Measurements from ENCODE around the gene AFMID. TPM values are rescaled to one million over a fixed set of nuclear protein-coding genes. Genes with fewer than 3 reads are reported as not detected.

The AFMID gene
- total and polyA plus RNA-seq, 2 of the 8 experiments (the other 6 are each of a cell fraction or from before 2014, with no cell fraction given), result 49.0 to 53.0 TPM

DNA sequence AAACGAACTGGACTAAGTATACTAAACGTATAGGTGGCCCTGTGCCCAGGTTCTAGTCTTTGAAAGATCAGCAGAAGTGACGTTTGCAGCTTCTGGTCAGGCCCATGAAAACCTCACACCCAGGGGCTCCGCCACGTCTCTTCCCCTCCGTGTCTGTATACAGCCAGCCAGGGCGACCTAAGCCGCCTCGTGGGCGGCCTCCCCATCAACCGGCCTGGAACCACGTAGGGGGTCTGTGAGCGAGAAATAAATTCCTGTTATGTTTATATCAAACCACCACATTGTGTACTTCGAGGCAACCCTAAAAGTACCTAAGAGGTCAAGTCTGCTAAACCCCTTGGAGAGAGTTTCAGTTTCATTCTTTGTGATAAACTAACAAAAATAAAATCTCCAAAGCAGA is 7.1 kb upstream of the AFMID start:
- H3K23me2 ChIP-seq (ENCODE audit: low read depth, low read length), result no peaks in the 10 kb centered on the region
- H3K56ac ChIP-seq (replicated peaks; ENCODE audit: insufficient read length, low read depth, low read length), result no peak overlapping the region
- peaks cover 0 to 8% (median 2%) of the 10 kb centered on the region in 4 experiments; a peak in 6 of 7 replicates for H3K4me1 ChIP-seq (replicated peaks in 1 of 4; ENCODE audit: control insufficient read depth in 3 of 4, insufficient read depth in 4 of 4, low read length in 3 of 4)
- H4K5ac ChIP-seq (ENCODE audit: insufficient read length, low read depth, low read length), result no peak overlapping the region
- peaks cover 31 to 78% (median 54%) of the 10 kb centered on the region in 4 experiments for H3K36me3 ChIP-seq (ENCODE audit: control insufficient read depth in 2 of 4, insufficient read depth in 4 of 4, low read length in 3 of 4)
- no peak overlapping the region for H2BK5ac ChIP-seq (ENCODE audit: low read depth, low read length)
- FAIRE-seq, result no peak
- POLR2A ChIA-PET (ENCODE audit: partially characterized antibody), result interaction anchor here (0.8 to 1.9 kb wide), 3 partner anchors 10 to 53 kb away, joined by 3 to 8 read pairs (median 4); no protein-coding TSS in a partner anchor
- WGBS, 2 experiments (ENCODE audit: extremely low coverage in 1 of 2, insufficient coverage in 1 of 2, insufficient read length in 1 of 2, insufficient replicate concordance in 2 of 2, low coverage in 1 of 2, low lambda C conversion rate in 2 of 2, missing lambda C conversion rate in 1 of 2), result 92% methylated on average over 14 of the region's 14 CpGs; no CpG with 5 or more reads in 1 of the 2 experiments
- no peak overlapping the region for H2BK12ac ChIP-seq (ENCODE audit: low read depth, low read length)
- no peak overlapping the region for H3K4me3 ChIP-seq (ENCODE audit: extremely low read depth in 1 of 4, insufficient read depth in 2 of 4, low read depth in 3 of 4, low read length in 4 of 4)
- H3K4ac ChIP-seq (replicated peaks; ENCODE audit: insufficient read length, low read depth, low read length), result no peak overlapping the region
- no peak overlapping the region for H2BK20ac ChIP-seq (ENCODE audit: low read length)
- H3K4me2 ChIP-seq (ENCODE audit: insufficient read depth in 1 of 2, low read depth in 2 of 2, low read length in 2 of 2), result no peak overlapping the region
- H3K18ac ChIP-seq (ENCODE audit: extremely low read depth, low read length), result no peak overlapping the region
- no peak for DNase-seq (ENCODE audit: low read depth in 1 of 2, low spot score in 2 of 2)
- no peak overlapping the region for H2BK120ac ChIP-seq (replicated peaks; ENCODE audit: low read depth, low read length)
- H3K14ac ChIP-seq (ENCODE audit: insufficient read length), result no peak overlapping the region
- H2BK15ac ChIP-seq (ENCODE audit: low read length), result no peak overlapping the region
- H3K9me3 ChIP-seq (ENCODE audit: insufficient read depth in 2 of 2, low read depth in 1 of 2, low read length in 1 of 2), result no peaks in the 10 kb centered on the region
- H2AK5ac ChIP-seq (ENCODE audit: low read depth, low read length), result no peak overlapping the region
- no peaks in the 10 kb centered on the region; a peak in 1 of 7 replicates for H3K27me3 ChIP-seq (replicated peaks in 1 of 4; ENCODE audit: control insufficient read depth in 3 of 4, extremely low read depth in 1 of 4, insufficient read depth in 3 of 4, low read length in 3 of 4)
- no peak overlapping the region for H3K9ac ChIP-seq (replicated peaks in 1 of 4; ENCODE audit: extremely low read depth in 1 of 4, low read depth in 3 of 4, low read length in 3 of 4)
- H4K20me1 ChIP-seq (replicated peaks in 1 of 2; ENCODE audit: control insufficient read depth in 1 of 2, insufficient read depth in 2 of 2, low read length in 2 of 2), result peaks cover 10 to 16% of the 10 kb centered on the region in 2 experiments
- CTCF ChIA-PET (ENCODE audit: partially characterized antibody), result interaction anchor here (1.3 to 10.0 kb wide), 2 partner anchors 39 to 43 kb away, joined by 3 to 87 read pairs; no protein-coding TSS in a partner anchor
- H3K79me1 ChIP-seq (ENCODE audit: low read depth, low read length), result peaks cover 8% of the 10 kb centered on the region
- peaks cover 0 to 10% of the 10 kb centered on the region in 2 experiments; a peak in 2 of 4 replicates for H3K79me2 ChIP-seq (ENCODE audit: control insufficient read depth in 1 of 2, insufficient read depth in 2 of 2, low read length in 2 of 2)
- no peak overlapping the region for H4K91ac ChIP-seq (replicated peaks; ENCODE audit: insufficient read length, low read length)
- H3K23ac ChIP-seq (ENCODE audit: insufficient read length), result no peak overlapping the region
- H4K8ac ChIP-seq (ENCODE audit: extremely low read depth, insufficient read depth, low read length), result no peak overlapping the region
- H3K27ac ChIP-seq (ENCODE audit: low read depth, low read length), result no peak overlapping the region
- no peak overlapping the region for H2AFZ ChIP-seq (ENCODE audit: low read length)
- TF ChIP-seq, protein P1, sequence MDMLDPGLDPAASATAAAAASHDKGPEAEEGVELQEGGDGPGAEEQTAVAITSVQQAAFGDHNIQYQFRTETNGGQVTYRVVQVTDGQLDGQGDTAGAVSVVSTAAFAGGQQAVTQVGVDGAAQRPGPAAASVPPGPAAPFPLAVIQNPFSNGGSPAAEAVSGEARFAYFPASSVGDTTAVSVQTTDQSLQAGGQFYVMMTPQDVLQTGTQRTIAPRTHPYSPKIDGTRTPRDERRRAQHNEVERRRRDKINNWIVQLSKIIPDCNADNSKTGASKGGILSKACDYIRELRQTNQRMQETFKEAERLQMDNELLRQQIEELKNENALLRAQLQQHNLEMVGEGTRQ (IDR thresholded peaks at IDR 0.05; ENCODE audit: low read length), result no peak
- no peak for TF ChIP-seq BCL11A (IDR thresholded peaks at IDR 0.05; ENCODE audit: low read depth in 2 of 2, low read length in 2 of 2)
- no peak for TF ChIP-seq SIX5 (IDR thresholded peaks at IDR 0.05; ENCODE audit: low read depth, low read length)
- no peak for TF ChIP-seq GTF2F1 (IDR thresholded peaks at IDR 0.05; ENCODE audit: borderline replicate concordance, low read depth, low read length)
- no peak for TF ChIP-seq RXRA (IDR thresholded peaks at IDR 0.05; ENCODE audit: insufficient read depth, low read depth, low read length)
- TF ChIP-seq PHF8 (conservative IDR thresholded peaks at IDR 0.05; ENCODE audit: low read depth, low read length), result no peak
- no peak for TF ChIP-seq FOSL1 (IDR thresholded peaks at IDR 0.05; ENCODE audit: insufficient read depth, low read depth, low read length)
- TF ChIP-seq, protein P2, sequence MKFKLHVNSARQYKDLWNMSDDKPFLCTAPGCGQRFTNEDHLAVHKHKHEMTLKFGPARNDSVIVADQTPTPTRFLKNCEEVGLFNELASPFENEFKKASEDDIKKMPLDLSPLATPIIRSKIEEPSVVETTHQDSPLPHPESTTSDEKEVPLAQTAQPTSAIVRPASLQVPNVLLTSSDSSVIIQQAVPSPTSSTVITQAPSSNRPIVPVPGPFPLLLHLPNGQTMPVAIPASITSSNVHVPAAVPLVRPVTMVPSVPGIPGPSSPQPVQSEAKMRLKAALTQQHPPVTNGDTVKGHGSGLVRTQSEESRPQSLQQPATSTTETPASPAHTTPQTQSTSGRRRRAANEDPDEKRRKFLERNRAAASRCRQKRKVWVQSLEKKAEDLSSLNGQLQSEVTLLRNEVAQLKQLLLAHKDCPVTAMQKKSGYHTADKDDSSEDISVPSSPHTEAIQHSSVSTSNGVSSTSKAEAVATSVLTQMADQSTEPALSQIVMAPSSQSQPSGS (IDR thresholded peaks at IDR 0.05; ENCODE audit: low read length), result no peak
- TF ChIP-seq JUN (IDR thresholded peaks at IDR 0.05; ENCODE audit: low read depth, low read length), result no peak
- TF ChIP-seq SIRT6 (IDR thresholded peaks at IDR 0.05; ENCODE audit: low read length), result no peak
- TF ChIP-seq MAFK (IDR thresholded peaks at IDR 0.05; ENCODE audit: low read depth, low read length), result no peak

Measured in H1 (cell line).